Brain microvascular endothelial cell (primary cell): ENCODE measurements around the gene LEPR.

Experiments
- DNase-seq: peaks from one replicate; pipeline ENCODE4 v3.0.0-alpha.2; 2020
- H3K27ac ChIP-seq: fragments of 250-450 bp; sonication (Bioruptor Pico); 2 replicates; pipeline ENCODE4 v1.5.1; 2020; ENCODE audit warnings: mild to moderate bottlenecking, moderate library complexity
- H3K27me3 ChIP-seq: fragments of 250-450 bp; sonication (Bioruptor Pico); replicated peaks from 2 replicates; pipeline ENCODE4 v1.5.1; 2020; ENCODE audit warnings: mild to moderate bottlenecking
- H3K36me3 ChIP-seq: fragments of 250-450 bp; sonication (Bioruptor Pico); replicated peaks from 2 replicates; pipeline ENCODE4 v1.5.1; 2020; ENCODE audit warnings: mild to moderate bottlenecking
- H3K4me3 ChIP-seq: 2 replicates; pipeline ENCODE4 v1.5.1; 2011; ENCODE audit warnings: low read depth, mild to moderate bottlenecking, control low read depth, low read length, moderate library complexity
- in situ Hi-C: cut with HindIII; loops from 2 replicates; pipeline ENCODE4 v1.10.0; 2017; ENCODE audit warnings: low sequenced_read_pairs, low pct_ligation_motif_present
- TF ChIP-seq, protein P1 (sequence below): IDR thresholded peaks from 2 replicates; pipeline ENCODE4 v1.5.1; 2011; ENCODE audit warnings: low read depth, mild to moderate bottlenecking, moderate library complexity, low read length, control low read depth, inconsistent platforms; ENCODE audit errors: missing control alignments

The LEPR gene

DNA sequence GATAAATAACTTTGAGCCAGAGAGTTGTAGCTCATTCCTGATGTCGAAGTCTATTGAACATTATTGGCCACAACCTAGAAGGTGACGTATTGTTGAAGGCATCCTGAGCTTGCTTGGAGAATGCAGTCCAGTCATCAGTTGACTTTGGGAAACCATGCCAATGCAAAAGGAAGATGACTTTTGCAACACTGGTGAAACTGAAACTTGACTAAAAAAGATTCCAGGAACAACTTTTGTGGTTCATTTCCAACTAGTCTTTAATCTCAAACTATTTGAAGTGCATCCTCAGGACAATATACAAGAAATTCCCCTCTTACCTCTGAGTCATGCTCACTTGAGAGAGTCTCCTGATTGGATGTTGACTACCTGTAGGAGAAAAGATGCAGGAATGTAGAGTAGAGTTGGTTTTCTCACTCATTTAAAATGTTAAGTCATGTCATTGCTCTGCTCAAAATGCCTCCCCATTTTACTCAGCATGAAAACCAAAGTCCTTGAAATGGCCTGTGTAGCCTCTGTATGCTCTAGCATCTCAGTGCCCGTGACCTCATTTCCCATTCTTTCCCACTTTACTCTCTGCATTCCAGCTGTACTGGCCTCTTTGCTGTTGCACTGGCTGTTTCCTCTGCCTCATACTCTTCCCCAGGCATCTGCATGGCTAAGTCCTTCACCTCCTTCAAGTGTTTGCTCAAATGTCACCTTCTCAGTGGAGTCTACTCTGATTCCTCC, 24.4 kb upstream of the LEPR start:
- no peaks in the 10 kb centered on the region for H3K36me3 ChIP-seq
- no peak overlapping the region for H3K4me3 ChIP-seq
- in situ Hi-C loops = no loop called here
- H3K27ac ChIP-seq = no peak overlapping the region
- DNase-seq = no peak
- TF ChIP-seq, protein P1, sequence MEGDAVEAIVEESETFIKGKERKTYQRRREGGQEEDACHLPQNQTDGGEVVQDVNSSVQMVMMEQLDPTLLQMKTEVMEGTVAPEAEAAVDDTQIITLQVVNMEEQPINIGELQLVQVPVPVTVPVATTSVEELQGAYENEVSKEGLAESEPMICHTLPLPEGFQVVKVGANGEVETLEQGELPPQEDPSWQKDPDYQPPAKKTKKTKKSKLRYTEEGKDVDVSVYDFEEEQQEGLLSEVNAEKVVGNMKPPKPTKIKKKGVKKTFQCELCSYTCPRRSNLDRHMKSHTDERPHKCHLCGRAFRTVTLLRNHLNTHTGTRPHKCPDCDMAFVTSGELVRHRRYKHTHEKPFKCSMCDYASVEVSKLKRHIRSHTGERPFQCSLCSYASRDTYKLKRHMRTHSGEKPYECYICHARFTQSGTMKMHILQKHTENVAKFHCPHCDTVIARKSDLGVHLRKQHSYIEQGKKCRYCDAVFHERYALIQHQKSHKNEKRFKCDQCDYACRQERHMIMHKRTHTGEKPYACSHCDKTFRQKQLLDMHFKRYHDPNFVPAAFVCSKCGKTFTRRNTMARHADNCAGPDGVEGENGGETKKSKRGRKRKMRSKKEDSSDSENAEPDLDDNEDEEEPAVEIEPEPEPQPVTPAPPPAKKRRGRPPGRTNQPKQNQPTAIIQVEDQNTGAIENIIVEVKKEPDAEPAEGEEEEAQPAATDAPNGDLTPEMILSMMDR = no peak
- H3K27me3 ChIP-seq = no peaks in the 10 kb centered on the region

DNA sequence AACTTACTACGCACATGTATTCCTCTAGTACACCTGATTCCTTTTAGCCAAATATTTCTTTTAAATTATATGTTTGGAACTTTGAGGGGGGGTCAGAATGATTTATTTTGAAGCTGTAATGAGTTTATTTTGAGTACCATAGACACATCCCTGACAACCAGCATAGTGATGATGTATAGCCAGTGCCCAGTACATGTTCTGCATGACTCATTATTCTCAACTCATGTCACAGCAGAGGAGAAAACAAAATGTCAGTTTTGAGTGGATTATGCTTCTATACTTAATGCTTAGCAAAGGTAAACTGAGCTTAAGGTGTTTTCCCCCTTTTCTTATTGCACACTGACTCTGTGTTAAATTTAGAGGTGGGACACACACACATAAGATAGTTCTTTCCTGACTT, 22.4 kb upstream of the LEPR start:
- in situ Hi-C loops = no loop called here
- H3K27ac ChIP-seq = no peak overlapping the region

DNA sequence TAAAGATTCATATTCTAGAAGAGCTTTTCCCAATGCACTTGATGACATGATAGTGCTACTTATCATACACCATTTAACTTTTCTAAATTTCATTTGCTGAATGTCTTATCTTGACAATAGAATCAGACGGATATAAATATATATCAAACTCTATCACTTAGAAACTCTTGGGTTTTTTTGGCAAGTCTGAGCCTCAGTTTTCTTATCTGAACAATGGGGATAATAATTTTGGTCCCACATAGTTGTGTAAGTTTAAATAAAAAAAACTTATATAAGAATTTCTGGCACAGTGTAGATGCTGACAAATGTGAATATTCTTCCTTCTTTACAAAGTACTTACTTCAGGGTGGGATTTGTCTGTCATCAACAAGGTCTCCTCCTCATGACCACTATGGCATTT, 21.5 kb upstream of the LEPR start:
- in situ Hi-C loops = no loop called here
- Histone ChIP-seq H3K27ac (no peak overlapping the region), H3K36me3 (no peaks in the 10 kb centered on the region), H3K4me3 (no peak overlapping the region), H3K27me3 (no peaks in the 10 kb centered on the region)
- TF ChIP-seq, protein P1 = no peak
- DNase-seq = no peak

More for the DNA sequence above, 22.4 kb upstream of the LEPR start:
- no peaks in the 10 kb centered on the region for H3K27me3 ChIP-seq
- no peak overlapping the region for H3K4me3 ChIP-seq
- no peaks in the 10 kb centered on the region for H3K36me3 ChIP-seq
- DNase-seq = no peak
- TF ChIP-seq, protein P1 = no peak

DNA sequence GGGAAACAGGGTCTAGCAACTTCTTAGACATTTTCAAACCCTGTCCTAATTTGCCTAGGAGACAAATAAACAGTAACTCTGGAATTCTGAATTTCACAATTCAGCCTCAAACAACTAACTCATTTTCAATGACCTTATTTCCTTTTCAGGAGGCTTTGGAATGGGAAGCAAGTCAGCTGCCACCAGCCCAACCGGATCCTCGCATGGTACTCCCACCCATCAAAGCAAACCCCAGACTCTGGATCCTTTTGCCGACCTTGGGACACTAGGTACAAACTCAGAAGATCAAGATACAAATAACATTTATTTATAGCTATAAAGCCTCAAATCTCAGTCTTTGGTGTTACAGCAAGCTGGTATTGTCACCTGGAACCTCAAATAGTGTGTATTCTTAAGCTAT, 18.9 kb upstream of the LEPR start:
- DNase-seq = no peak
- Histone ChIP-seq H3K27ac (no peak overlapping the region), H3K4me3 (no peak overlapping the region), H3K36me3 (no peaks in the 10 kb centered on the region), H3K27me3 (no peaks in the 10 kb centered on the region)
- in situ Hi-C loops = no loop called here
- TF ChIP-seq, protein P1 = no peak

DNA sequence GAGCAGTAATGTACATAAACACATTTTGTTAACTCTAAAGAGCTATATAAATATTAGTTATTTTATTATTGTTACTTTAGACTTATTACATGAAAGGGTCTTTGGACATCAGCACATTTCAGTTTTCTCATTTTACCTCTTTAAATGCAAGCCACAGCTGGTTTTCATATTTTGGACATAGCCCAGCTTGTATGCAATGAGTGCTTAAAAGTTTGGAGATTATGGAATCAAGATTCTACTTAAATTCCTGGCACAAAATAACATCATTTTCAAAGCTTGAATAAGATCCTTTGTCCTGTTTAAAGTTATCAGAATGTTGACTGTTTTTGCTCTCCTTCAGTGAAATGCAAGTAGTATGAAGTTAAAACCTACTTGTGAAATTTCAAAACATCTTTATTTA, 15.5 kb upstream of the LEPR start:
- Histone ChIP-seq H3K27ac (no peak overlapping the region), H3K27me3 (no peaks in the 10 kb centered on the region), H3K4me3 (no peak overlapping the region), H3K36me3 (no peaks in the 10 kb centered on the region)
- no peak for DNase-seq
- TF ChIP-seq, protein P1 = no peak
- in situ Hi-C loops = no loop called here

DNA sequence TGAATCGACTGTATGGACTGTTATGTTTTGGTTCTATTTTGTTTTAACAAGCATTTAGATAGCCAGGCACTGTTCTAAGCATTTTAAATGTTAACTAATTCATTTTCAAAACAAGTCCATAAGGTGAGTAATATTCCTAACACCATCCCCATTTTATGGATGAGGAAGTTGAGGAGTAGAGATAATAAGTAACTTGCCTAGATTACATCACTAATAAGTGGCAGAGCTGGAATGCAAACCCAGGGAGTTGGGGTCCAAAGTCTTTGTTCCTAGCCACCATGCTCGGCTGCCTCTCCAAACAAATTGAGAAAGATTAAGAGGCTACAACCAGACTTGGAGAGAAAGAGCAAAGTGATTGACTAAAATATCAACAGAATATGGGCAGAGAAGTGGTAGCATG, 12.6 kb upstream of the LEPR start:
- H3K4me3 ChIP-seq = no peak overlapping the region
- no peak overlapping the region for H3K27ac ChIP-seq
- no peaks in the 10 kb centered on the region for H3K36me3 ChIP-seq
- in situ Hi-C loops = no loop called here
- TF ChIP-seq, protein P1 = no peak
- DNase-seq = no peak
- no peaks in the 10 kb centered on the region for H3K27me3 ChIP-seq
